Endodermal cell (in vitro differentiated cells): ENCODE measurements around the gene ANKH. TPM values are rescaled to one million over a fixed set of nuclear protein-coding genes. Genes with fewer than 3 reads are reported as not detected.

Source experiments
- DNase-seq: peaks from one replicate; pipeline ENCODE4 v3.0.0-alpha.2; 2017
- H3K27ac ChIP-seq: 2 replicates; pipeline ENCODE4 v1.5.1; 2013; ENCODE audit warnings: mild to moderate bottlenecking, low read depth, low read length, moderate library complexity
- H3K27me3 ChIP-seq: 2 replicates; pipeline ENCODE4 v1.6.1; 2013; ENCODE audit warnings: mild to moderate bottlenecking, low read length, moderate library complexity; ENCODE audit not compliant: insufficient read depth, control insufficient read depth, poor library complexity, severe bottlenecking
- H3K36me3 ChIP-seq: 2 replicates; pipeline ENCODE4 v1.7.0; 2013; ENCODE audit warnings: mild to moderate bottlenecking, low read length, moderate library complexity; ENCODE audit not compliant: control insufficient read depth, insufficient read depth
- H3K4me1 ChIP-seq: one replicate; pipeline ENCODE4 v1.7.0; 2013; ENCODE audit warnings: low read length; ENCODE audit not compliant: control insufficient read depth, insufficient read depth
- H3K4me3 ChIP-seq: 2 replicates; pipeline ENCODE4 v1.5.1; 2013; ENCODE audit warnings: mild to moderate bottlenecking, low read length, moderate library complexity
- H3K9ac ChIP-seq: 2 replicates; pipeline ENCODE4 v1.6.1; 2013; ENCODE audit warnings: mild to moderate bottlenecking, low read length, moderate library complexity; ENCODE audit not compliant: poor library complexity, severe bottlenecking; ENCODE audit errors: extremely low read depth
- H3K9me3 ChIP-seq: 2 replicates; pipeline ENCODE4 v1.6.1; 2013; ENCODE audit warnings: mild to moderate bottlenecking, low read length, moderate library complexity; ENCODE audit not compliant: control insufficient read depth
- H3K27ac Mint-ChIP-seq: 2 replicates; pipeline ENCODE4 v1.8.0; 2020; ENCODE audit warnings: mixed read lengths
- H3K27me3 Mint-ChIP-seq: 2 replicates; pipeline ENCODE4 v1.8.0; 2021; ENCODE audit warnings: mild to moderate bottlenecking, mixed read lengths; ENCODE audit not compliant: insufficient read depth
- H3K36me3 Mint-ChIP-seq: 2 replicates; pipeline ENCODE4 v1.8.0; 2020; ENCODE audit warnings: low read depth, mixed read lengths
- H3K4me1 Mint-ChIP-seq: 2 replicates; pipeline ENCODE4 v1.8.0; 2020; ENCODE audit warnings: mixed read lengths
- H3K4me3 Mint-ChIP-seq: 2 replicates; pipeline ENCODE4 v1.8.0; 2020; ENCODE audit warnings: mild to moderate bottlenecking, moderate library complexity, mixed read lengths
- H3K9me3 Mint-ChIP-seq: 2 replicates; pipeline ENCODE4 v1.8.0; 2020; ENCODE audit warnings: mild to moderate bottlenecking, mixed read lengths
- WGBS, 2 experiments: methylation state at CpG; one replicate each; pipeline versions ENCODE4 v1.1.5 to v1.1.7; 2013; ENCODE audit warnings: missing lambda C conversion rate in 2 of 2, mixed read lengths in 1 of 2; ENCODE audit not compliant: insufficient coverage in 1 of 2, insufficient read length in 1 of 2; 5-methylcytosine and 5-hydroxymethylcytosine counted together
- total RNA-seq, 2 donors: library from RNA; stranded (reverse); fragmentation: NEBNext Ultra II Directional in 1 of 2; extraction: Animal tissue kit (Norgen Biotek cat#: 25700) in 1 of 2; gene quantifications; 2 replicates in 1 of 2; 3 replicates in 1 of 2; pipeline ENCODE4 v1.2.1, GENCODE V29; 2021
- TF ChIP-seq, protein P1 (sequence below): fragments of 200-600 bp; sonication (generic); conservative IDR thresholded peaks from 2 replicates; pipeline ENCODE4 v1.5.0; 2021; ENCODE audit warnings: antibody characterized with exemption, mild to moderate bottlenecking

The ANKH gene
- total RNA-seq, 2 donors from 2014 or later: 26.5 to 43.4 TPM

DNA sequence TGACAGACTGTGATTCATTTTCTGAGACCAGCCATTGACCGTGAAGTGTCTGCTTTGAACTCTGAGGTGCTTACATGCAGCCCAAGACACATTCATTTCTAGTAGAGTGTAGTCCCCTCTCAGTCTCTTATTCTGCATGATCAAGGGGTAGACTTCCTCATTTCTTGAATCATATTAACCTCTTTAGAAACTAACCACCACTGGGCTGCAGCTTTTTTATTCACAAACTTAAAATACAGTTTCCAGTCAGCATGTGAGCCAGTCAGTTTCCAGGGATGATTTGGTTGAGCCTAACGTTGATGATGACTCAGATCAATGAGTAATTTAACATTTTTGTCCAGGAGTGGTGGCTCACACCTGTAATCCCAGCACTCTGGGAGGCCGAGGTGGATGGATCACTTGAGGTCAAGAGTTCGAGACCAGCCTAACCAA, 147.9 kb downstream of the ANKH start:
- no peak overlapping the region for H3K27ac Mint-ChIP-seq
- no peaks in the 10 kb centered on the region for H3K27me3 Mint-ChIP-seq
- H3K9me3 Mint-ChIP-seq: peaks cover 4% of the 10 kb centered on the region
- DNase-seq: no peak
- H3K4me1 ChIP-seq: peaks cover 15% of the 10 kb centered on the region
- H3K9me3 ChIP-seq: no peaks in the 10 kb centered on the region
- H3K4me3 Mint-ChIP-seq: no peak overlapping the region
- no peaks in the 10 kb centered on the region for H3K36me3 ChIP-seq
- TF ChIP-seq, protein P1, sequence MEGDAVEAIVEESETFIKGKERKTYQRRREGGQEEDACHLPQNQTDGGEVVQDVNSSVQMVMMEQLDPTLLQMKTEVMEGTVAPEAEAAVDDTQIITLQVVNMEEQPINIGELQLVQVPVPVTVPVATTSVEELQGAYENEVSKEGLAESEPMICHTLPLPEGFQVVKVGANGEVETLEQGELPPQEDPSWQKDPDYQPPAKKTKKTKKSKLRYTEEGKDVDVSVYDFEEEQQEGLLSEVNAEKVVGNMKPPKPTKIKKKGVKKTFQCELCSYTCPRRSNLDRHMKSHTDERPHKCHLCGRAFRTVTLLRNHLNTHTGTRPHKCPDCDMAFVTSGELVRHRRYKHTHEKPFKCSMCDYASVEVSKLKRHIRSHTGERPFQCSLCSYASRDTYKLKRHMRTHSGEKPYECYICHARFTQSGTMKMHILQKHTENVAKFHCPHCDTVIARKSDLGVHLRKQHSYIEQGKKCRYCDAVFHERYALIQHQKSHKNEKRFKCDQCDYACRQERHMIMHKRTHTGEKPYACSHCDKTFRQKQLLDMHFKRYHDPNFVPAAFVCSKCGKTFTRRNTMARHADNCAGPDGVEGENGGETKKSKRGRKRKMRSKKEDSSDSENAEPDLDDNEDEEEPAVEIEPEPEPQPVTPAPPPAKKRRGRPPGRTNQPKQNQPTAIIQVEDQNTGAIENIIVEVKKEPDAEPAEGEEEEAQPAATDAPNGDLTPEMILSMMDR: no peak
- no peak overlapping the region for H3K4me3 ChIP-seq
- no peaks in the 10 kb centered on the region for H3K27me3 ChIP-seq
- peaks cover 28% of the 10 kb centered on the region for H3K4me1 Mint-ChIP-seq
- no peak overlapping the region for H3K27ac ChIP-seq
- H3K9ac ChIP-seq: no peak overlapping the region
- 82 to 95% methylated on average over 4 of the region's 4 CpGs for whole genome bisulfite sequencing, 2 experiments
- H3K36me3 Mint-ChIP-seq: no peaks in the 10 kb centered on the region

DNA sequence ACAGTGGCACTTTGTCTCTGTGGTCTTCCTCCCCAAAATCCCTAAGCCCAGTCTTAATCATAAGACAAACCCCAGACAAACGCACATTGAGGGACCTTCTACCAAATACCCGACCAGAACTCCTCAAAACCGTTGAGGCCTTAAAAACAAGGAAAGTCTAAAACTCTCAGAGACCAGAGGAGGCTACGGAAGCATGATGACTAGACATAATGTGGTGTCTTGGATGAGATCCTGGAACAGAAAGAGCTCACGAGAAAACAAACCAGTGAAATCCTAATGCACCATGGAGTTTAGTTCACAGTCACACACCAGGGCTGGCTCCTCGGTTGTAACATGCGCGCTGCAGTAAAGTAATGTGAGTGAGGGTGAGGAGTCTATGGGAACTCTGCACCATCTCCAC, 148.7 kb downstream of the ANKH start:
- no peaks in the 10 kb centered on the region for H3K27me3 Mint-ChIP-seq
- peaks cover 4% of the 10 kb centered on the region for H3K9me3 Mint-ChIP-seq
- H3K4me1 Mint-ChIP-seq: peaks cover 20% of the 10 kb centered on the region

DNA sequence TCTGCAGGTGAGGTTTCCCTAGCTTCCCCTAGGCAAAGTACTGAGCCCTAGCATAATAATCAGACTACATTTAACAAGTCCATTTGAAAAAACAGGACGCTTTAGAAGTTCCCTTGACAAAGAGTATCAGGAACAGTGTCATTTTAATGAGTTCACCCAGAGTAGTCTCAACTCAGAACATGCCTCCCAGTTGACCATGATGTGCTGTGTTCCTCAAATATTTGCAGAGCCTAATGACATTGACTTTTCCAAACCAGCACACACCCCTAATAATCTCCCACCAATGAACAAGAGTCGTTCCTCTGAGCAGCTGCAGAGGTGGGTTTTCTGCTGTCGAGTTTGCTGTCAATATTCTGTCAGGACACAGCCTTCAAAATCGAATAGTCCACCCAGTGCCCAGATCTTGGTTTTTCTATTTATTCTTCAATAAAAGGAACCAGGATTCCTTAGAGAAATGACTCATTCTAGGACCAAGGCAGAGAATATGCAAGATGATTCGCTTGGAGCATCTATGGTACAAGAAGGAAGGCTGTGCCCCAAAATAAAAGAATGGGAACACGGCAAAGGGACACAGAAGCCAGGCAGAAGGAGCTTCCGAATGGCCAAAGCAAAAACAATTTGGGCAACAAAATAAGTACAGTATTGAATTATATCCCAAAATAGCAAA, 149.5 kb downstream of the ANKH start:
- WGBS, 2 experiments: 94% methylated on average over 6 to 7 of the region's 7 CpGs

More for the DNA sequence above, 148.7 kb downstream of the ANKH start:
- Histone ChIP-seq H3K9me3 (no peaks in the 10 kb centered on the region), H3K9ac (no peak overlapping the region), H3K27ac (no peak overlapping the region), H3K4me1 (peaks cover 8% of the 10 kb centered on the region), H3K27me3 (no peaks in the 10 kb centered on the region), H3K36me3 (no peaks in the 10 kb centered on the region), H3K4me3 (no peak overlapping the region)
- peaks cover 5% of the 10 kb centered on the region for H3K36me3 Mint-ChIP-seq
- no peak for DNase-seq
- no peak overlapping the region for H3K27ac Mint-ChIP-seq
- TF ChIP-seq, protein P1: no peak
- WGBS, 2 experiments: 91% methylated on average over 4 to 8 of the region's 8 CpGs
- H3K4me3 Mint-ChIP-seq: no peak overlapping the region

More for the DNA sequence above, 149.5 kb downstream of the ANKH start:
- H3K4me1 Mint-ChIP-seq: peaks cover 15% of the 10 kb centered on the region
- no peak overlapping the region for H3K4me3 Mint-ChIP-seq
- H3K27ac Mint-ChIP-seq: no peak overlapping the region
- no peak overlapping the region for H3K27ac ChIP-seq
- H3K27me3 ChIP-seq: no peaks in the 10 kb centered on the region
- no peaks in the 10 kb centered on the region for H3K9me3 ChIP-seq
- H3K4me1 ChIP-seq: peaks cover under 1% of the 10 kb centered on the region
- H3K36me3 Mint-ChIP-seq: peaks cover 10% of the 10 kb centered on the region
- no peak for DNase-seq
- no peaks in the 10 kb centered on the region for H3K27me3 Mint-ChIP-seq
- TF ChIP-seq, protein P1: no peak
- H3K36me3 ChIP-seq: no peaks in the 10 kb centered on the region
- H3K4me3 ChIP-seq: no peak overlapping the region
- H3K9me3 Mint-ChIP-seq: peaks cover 4% of the 10 kb centered on the region
- no peak overlapping the region for H3K9ac ChIP-seq
